Transverse colon (tissue), 4 donors: ENCODE data around the gene P2RX4. TPM values are rescaled to one million over a fixed set of nuclear protein-coding genes. Genes with fewer than 3 reads are reported as not detected.
"Not testable (repeated sequence)": the region's sequence is repeated elsewhere in the genome, so short reads cannot be mapped to it uniquely, and the experiment has no call there.

ENCODE experiments used
- DNase-seq: peaks from one replicate; pipeline ENCODE4 v3.0.0-alpha.2; 2019
- H3K27ac ChIP-seq, 4 donors: fragments of 200-600 bp; sonication (generic); 2 replicates each; pipeline ENCODE4 v1.5.1; 2016 to 2018; ENCODE audit warnings: inconsistent platforms in 4 of 4
- H3K27me3 ChIP-seq: fragments of 200-600 bp; sonication (generic); 2 replicates; pipeline ENCODE4 v1.5.1; 2017; ENCODE audit warnings: inconsistent platforms
- H3K36me3 ChIP-seq, 4 donors: fragments of 200-600 bp; sonication (generic); 2 replicates each; pipeline ENCODE4 v1.5.1; 2017 to 2019; ENCODE audit warnings: inconsistent platforms in 4 of 4
- H3K4me1 ChIP-seq, 4 donors: fragments of 200-600 bp; sonication (generic); 2 replicates each; pipeline ENCODE4 v1.5.1; 2017 to 2020; ENCODE audit warnings: inconsistent platforms in 4 of 4
- H3K4me3 ChIP-seq, 4 donors: fragments of 200-600 bp; sonication (generic); 1 replicate in 1 of 4; 2 replicates in 3 of 4; pipeline versions ENCODE4 v1.5.1 to v1.6.1; 2017 to 2019; ENCODE audit warnings: inconsistent platforms in 4 of 4
- H3K9me3 ChIP-seq, 2 donors: fragments of 200-600 bp; sonication (generic); 2 replicates each; pipeline ENCODE4 v1.5.1; 2017 to 2019; ENCODE audit warnings: inconsistent platforms in 2 of 2
- CTCF ChIP-seq, 5 experiments: fragments of 200-600 bp in 3 of 5; fragments of 450-650 bp in 2 of 5; sonication (generic) in 3 of 5; IDR thresholded peaks; 1 replicate in 2 of 5; 2 replicates in 3 of 5; pipeline ENCODE4 v1.5.1; 2016 to 2017; ENCODE audit warnings: antibody characterized with exemption in 5 of 5, inconsistent platforms in 3 of 5, mild to moderate bottlenecking in 2 of 5, moderate library complexity in 1 of 5
- EP300 ChIP-seq: sonication (generic); formaldehyde crosslinking; IDR thresholded peaks from one replicate; pipeline ENCODE4 v1.6.1; 2017; ENCODE audit warnings: antibody characterized with exemption, low read depth
- POLR2A ChIP-seq: fragments of 450-650 bp; IDR thresholded peaks from one replicate; pipeline ENCODE4 v1.6.1; 2016; ENCODE audit warnings: antibody characterized with exemption, mild to moderate bottlenecking, moderate library complexity
- POLR2AphosphoS5 ChIP-seq, 3 donors: sonication (generic); formaldehyde crosslinking; IDR thresholded peaks; one replicate each; pipeline ENCODE4 v1.6.1; 2016; ENCODE audit warnings: antibody characterized with exemption in 3 of 3
- WGBS, 2 donors: methylation state at CpG; one replicate each; pipeline ENCODE4 v1.1.5; 2018; ENCODE audit warnings: low coverage in 1 of 2; 5-methylcytosine and 5-hydroxymethylcytosine counted together
- in situ Hi-C, 4 donors: fragments of 200-750 bp; cut with MboI; loops; one replicate each; pipeline versions ENCODE4 v1.15.0 to v1.15.1; 2017; ENCODE audit warnings: low sequenced_read_pairs in 3 of 4, low pct_ligation_motif_present in 1 of 4, low pct_unique_long_range_greater_than_20kb in 1 of 4
- intact Hi-C: fragments of 100-400 bp; cut with DNase I; formaldehyde crosslinking; loops from one replicate; pipeline ENCODE4 v1.15.1; 2023; ENCODE audit warnings: low total_unique reads
- total RNA-seq, 4 donors: library from RNA; depleted of rRNA; stranded (reverse); fragments of >200 nt; gene quantifications; one replicate each; pipeline ENCODE4 v1.1.0, GENCODE V29; 2016

The P2RX4 gene
- total RNA-seq, 4 donors from 2014 or later = 103 to 435 (median 217) TPM

GRCh38 chr12:121255433-121255832, 45.5 kb downstream of the P2RX4 start:
- Histone ChIP-seq H3K4me3 (no peak overlapping the region), H3K4me1 (no peaks in the 10 kb centered on the region), H3K27me3 (no peaks in the 10 kb centered on the region), H3K9me3 (no peaks in the 10 kb centered on the region), H3K36me3 (peaks cover 0 to 42% (median 15%) of the 10 kb centered on the region in 4 donors), H3K27ac (no peak overlapping the region)
- no peak for DNase-seq
- intact Hi-C loops = no loop called here
- WGBS, 2 donors = 93 to 94% methylated on average over 5 to 9 of the region's 9 CpGs
- in situ Hi-C loops = no loop called here
- TF ChIP-seq POLR2AphosphoS5 (IDR thresholded peaks at IDR 0.05) (no peak), POLR2A (no peak), CTCF (IDR thresholded peaks at IDR 0.05) (no peak), EP300 (no peak)

DNA sequence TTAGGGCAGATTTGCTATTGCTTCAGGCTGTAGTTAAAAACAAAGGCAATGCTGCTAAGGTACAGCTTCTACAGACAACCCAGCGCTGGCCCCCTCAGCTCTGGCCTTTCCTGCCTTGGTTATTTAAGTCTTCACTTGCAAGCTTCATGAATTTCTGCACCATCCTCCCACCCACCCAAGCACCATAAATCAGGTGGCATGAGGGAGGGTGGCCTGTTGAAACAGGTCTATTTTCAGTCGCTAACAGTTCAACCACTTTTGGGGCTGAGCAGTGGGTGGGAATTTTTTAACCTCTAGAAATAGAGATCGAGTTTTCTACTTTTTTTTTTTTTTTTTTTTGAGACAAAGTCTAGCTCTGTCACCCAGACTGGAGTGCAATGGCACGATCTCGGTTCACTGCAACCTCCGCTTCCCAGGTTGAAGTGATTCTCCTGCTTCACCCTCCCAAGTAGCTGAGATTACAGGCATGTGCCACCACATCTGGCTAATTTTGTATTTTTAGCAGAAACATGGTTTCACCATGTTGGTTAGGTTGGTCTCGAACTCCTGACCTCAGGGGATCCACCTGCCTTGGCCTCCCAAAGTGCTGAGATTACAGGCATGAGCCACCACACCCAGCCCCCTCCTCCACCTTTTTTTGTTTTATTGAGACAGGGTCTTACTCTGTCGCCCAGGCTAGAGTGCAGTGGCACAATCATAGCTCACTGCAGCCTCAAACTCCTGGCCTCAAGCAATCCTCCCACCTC, 47.9 kb downstream of the P2RX4 start:
- H3K27ac ChIP-seq, DNase-seq, in situ Hi-C loops, H3K4me1 ChIP-seq, H3K27me3 ChIP-seq, H3K9me3 ChIP-seq, H3K4me3 ChIP-seq, intact Hi-C loops: not testable (repeated sequence)
- WGBS, 2 donors = 84 to 87% methylated on average over 4 to 8 of the region's 8 CpGs
- peaks cover 0 to 42% (median 18%) of the 10 kb centered on the region in 4 donors for H3K36me3 ChIP-seq

GRCh38 chr12:121259074-121259473, 49.1 kb downstream of the P2RX4 start:
- no peak for DNase-seq
- intact Hi-C loops = no loop called here
- Histone ChIP-seq H3K36me3 (peaks cover 0 to 42% (median 19%) of the 10 kb centered on the region in 4 donors), H3K27me3 (no peaks in the 10 kb centered on the region), H3K4me3 (no peak overlapping the region), H3K4me1 (no peaks in the 10 kb centered on the region), H3K27ac (no peak overlapping the region), H3K9me3 (no peaks in the 10 kb centered on the region)
- in situ Hi-C loops = no loop called here
- WGBS, 2 donors = 96% methylated on average over 11 of the region's 11 CpGs; no CpG with 5 or more reads in 1 of the 2 donors
- TF ChIP-seq POLR2A (no peak), CTCF (IDR thresholded peaks at IDR 0.05) (no peak)

GRCh38 chr12:121260091-121260490, 50.2 kb downstream of the P2RX4 start:
- H3K9me3 ChIP-seq = no peaks in the 10 kb centered on the region
- no peak for TF ChIP-seq POLR2A
- no peak for TF ChIP-seq CTCF (IDR thresholded peaks at IDR 0.05)
- no peak for TF ChIP-seq POLR2AphosphoS5 (IDR thresholded peaks at IDR 0.05)
- no peak for TF ChIP-seq EP300
- in situ Hi-C loops = no loop called here
- DNase-seq = no peak
- intact Hi-C loops = no loop called here
- no peaks in the 10 kb centered on the region for H3K4me1 ChIP-seq
- H3K36me3 ChIP-seq = peaks cover 0 to 39% (median 19%) of the 10 kb centered on the region in 4 donors
- H3K27ac ChIP-seq = no peak overlapping the region
- H3K27me3 ChIP-seq = no peaks in the 10 kb centered on the region
- 87% methylated on average over 7 of the region's 7 CpGs; no CpG with 5 or more reads in 1 of the 2 donors for WGBS, 2 donors
- no peak overlapping the region for H3K4me3 ChIP-seq

GRCh38 chr12:121261398-121261797, 51.5 kb downstream of the P2RX4 start:
- intact Hi-C loops = no loop called here
- DNase-seq = no peak
- in situ Hi-C loops = no loop called here
- TF ChIP-seq CTCF (IDR thresholded peaks at IDR 0.05) (no peak), POLR2AphosphoS5 (IDR thresholded peaks at IDR 0.05) (no peak), POLR2A (no peak), EP300 (no peak)
- 99% methylated on average over 6 of the region's 6 CpGs; no CpG with 5 or more reads in 1 of the 2 donors for WGBS, 2 donors
- Histone ChIP-seq H3K36me3 (peaks cover 0 to 39% (median 19%) of the 10 kb centered on the region in 4 donors), H3K4me3 (no peak overlapping the region), H3K27me3 (no peaks in the 10 kb centered on the region), H3K9me3 (no peaks in the 10 kb centered on the region), H3K4me1 (no peaks in the 10 kb centered on the region), H3K27ac (no peak overlapping the region)
